HG03460 (cell line): Measurements from ENCODE around the gene EIF3J.
"Not testable (repeated sequence)": the region's sequence is repeated elsewhere in the genome, so short reads cannot be mapped to it uniquely, and the experiment has no call there.

ENCODE experiments used
- ATAC-seq: cut with Tn5 transposase; IDR thresholded peaks from one replicate; pipeline ENCODE4 v1.9.1; 2021; ENCODE audit not compliant: unreplicated experiment

EIF3J gene

GRCh38 chr15:44536962-44537734 lies at the start of gene EIF3J:
Gene EIF3J (plus strand): TSS chr15:44537147. CDS start chr15:44537195, 48 bp downstream.
- peak; percentile 84 for ATAC-seq

GRCh38 chr15:44489464-44489863 lies 47.5 kb upstream of the EIF3J start:
- no peak for ATAC-seq

- ATAC-seq, result no peak
These were observed 46.3 kb upstream of the EIF3J start for GRCh38 chr15:44490622-44491021.

- no peak for ATAC-seq
These were observed 44.9 kb upstream of the EIF3J start for GRCh38 chr15:44492040-44492439.

- no peak for ATAC-seq
These were observed 44.3 kb upstream of the EIF3J start for GRCh38 chr15:44492672-44493071.

GRCh38 chr15:44495562-44495961 lies 41.4 kb upstream of the EIF3J start:
- no peak for ATAC-seq

- no peak for ATAC-seq
These were observed 36.4 kb upstream of the EIF3J start for GRCh38 chr15:44500555-44500954.

- ATAC-seq, result no peak
These were observed 35.1 kb upstream of the EIF3J start for GRCh38 chr15:44501768-44502366.

GRCh38 chr15:44516436-44516835 lies 20.5 kb upstream of the EIF3J start:
- ATAC-seq, result no peak

- ATAC-seq, result no peak
These were observed 17.4 kb upstream of the EIF3J start for GRCh38 chr15:44519537-44519936.

- no peak for ATAC-seq
These were observed 11.9 kb upstream of the EIF3J start for GRCh38 chr15:44525018-44525417.

- ATAC-seq, result no peak
These were observed 9.7 kb upstream of the EIF3J start for GRCh38 chr15:44527241-44527640.

- ATAC-seq, result no peak
These were observed 6.9 kb upstream of the EIF3J start for GRCh38 chr15:44529864-44530604.

- no peak for ATAC-seq
These were observed 6.3 kb upstream of the EIF3J start for GRCh38 chr15:44530653-44531052.

GRCh38 chr15:44532275-44532674 lies 4.7 kb upstream of the EIF3J start:
- not testable (repeated sequence) for ATAC-seq

GRCh38 chr15:44532689-44533088 lies 4.3 kb upstream of the EIF3J start:
- no peak for ATAC-seq

GRCh38 chr15:44535092-44535491 lies 1.9 kb upstream of the EIF3J start:
- ATAC-seq, result no peak

- ATAC-seq, result no peak
These were observed 1.2 kb upstream of the EIF3J start for GRCh38 chr15:44535523-44536301.

- ATAC-seq, result peak; percentile 58
These were observed 515 bp upstream of the EIF3J start for GRCh38 chr15:44536302-44536961.

GRCh38 chr15:44537735-44538240 lies 841 bp downstream of the EIF3J start:
- ATAC-seq, result no peak
